HUES48 (cell line): ENCODE measurements around the gene NEDD4.
"Not testable (repeated sequence)": the region's sequence is repeated elsewhere in the genome, so short reads cannot be mapped to it uniquely, and the experiment has no call there.

Experiments
- H3K27ac ChIP-seq: one replicate; pipeline ENCODE4 v1.7.0; 2013; ENCODE audit warnings: low read depth, low read length, inconsistent platforms
- H3K27me3 ChIP-seq: 2 replicates; pipeline ENCODE4 v1.6.1; 2013; ENCODE audit warnings: mild to moderate bottlenecking, low read length; ENCODE audit not compliant: control insufficient read depth, insufficient read depth
- H3K36me3 ChIP-seq: 2 replicates; pipeline ENCODE4 v1.6.1; 2013; ENCODE audit warnings: low read length; ENCODE audit not compliant: control insufficient read depth, insufficient read depth
- H3K4me1 ChIP-seq: 2 replicates; pipeline ENCODE4 v1.6.1; 2013; ENCODE audit warnings: mild to moderate bottlenecking, low read length; ENCODE audit not compliant: control insufficient read depth, insufficient read depth
- H3K4me3 ChIP-seq: 2 replicates; pipeline ENCODE4 v1.5.1; 2013; ENCODE audit warnings: mild to moderate bottlenecking, low read depth, low read length
- H3K9ac ChIP-seq: 2 replicates; pipeline ENCODE4 v1.6.1; 2013; ENCODE audit warnings: mild to moderate bottlenecking, low read depth, low read length, moderate library complexity
- H3K9me3 ChIP-seq: 2 replicates; pipeline ENCODE4 v1.6.1; 2013; ENCODE audit warnings: low read length; ENCODE audit not compliant: control insufficient read depth, insufficient read depth

The NEDD4 gene

DNA sequence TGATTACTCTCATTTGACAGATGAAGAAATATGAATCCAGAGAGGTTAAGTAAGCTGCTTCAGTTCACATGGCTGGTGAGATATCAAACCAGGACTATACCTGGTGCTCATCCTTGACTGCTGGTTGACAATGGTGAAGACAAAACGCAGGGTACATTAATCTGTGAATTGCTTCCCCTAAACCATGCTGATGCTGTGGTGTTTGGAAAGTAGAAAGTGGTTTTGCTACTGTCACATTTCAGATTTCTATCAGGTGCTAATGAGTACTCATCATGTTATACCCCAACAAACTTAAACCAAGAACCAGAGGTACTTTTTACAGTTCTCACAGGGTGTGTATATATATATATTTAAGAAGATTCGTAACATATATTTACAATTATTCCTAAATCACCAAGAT lies 165.5 kb downstream of the NEDD4 start:
- no peak overlapping the region for H3K27ac ChIP-seq
- no peaks in the 10 kb centered on the region for H3K27me3 ChIP-seq

DNA sequence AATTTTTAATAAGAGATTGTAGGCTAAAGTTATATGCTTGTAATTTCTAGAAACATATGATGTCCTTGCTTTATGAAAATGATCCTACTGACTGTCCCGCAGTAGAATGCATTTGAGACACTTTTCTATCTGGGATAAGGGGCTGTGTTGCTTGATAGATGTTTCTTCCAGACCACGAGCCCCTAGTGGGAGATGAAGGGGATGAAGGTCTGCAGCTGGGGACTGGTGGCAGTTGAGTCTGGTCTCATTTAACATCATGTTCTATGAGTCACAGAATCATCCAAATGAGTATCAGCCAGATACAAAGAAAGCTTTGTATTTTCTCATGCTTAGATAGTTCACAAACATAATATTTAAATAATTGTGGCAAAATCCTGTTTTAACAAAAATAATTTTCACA lies 166.2 kb downstream of the NEDD4 start:
- Histone ChIP-seq H3K9ac (no peak overlapping the region), H3K27me3 (no peaks in the 10 kb centered on the region), H3K4me3 (no peak overlapping the region), H3K9me3 (no peaks in the 10 kb centered on the region), H3K4me1 (no peaks in the 10 kb centered on the region), H3K36me3 (no peaks in the 10 kb centered on the region), H3K27ac (no peak overlapping the region)

More for the DNA sequence above, 165.5 kb downstream of the NEDD4 start:
- Histone ChIP-seq H3K36me3 (no peaks in the 10 kb centered on the region), H3K4me3 (no peak overlapping the region), H3K9me3 (no peaks in the 10 kb centered on the region), H3K4me1 (no peaks in the 10 kb centered on the region), H3K9ac (no peak overlapping the region)

DNA sequence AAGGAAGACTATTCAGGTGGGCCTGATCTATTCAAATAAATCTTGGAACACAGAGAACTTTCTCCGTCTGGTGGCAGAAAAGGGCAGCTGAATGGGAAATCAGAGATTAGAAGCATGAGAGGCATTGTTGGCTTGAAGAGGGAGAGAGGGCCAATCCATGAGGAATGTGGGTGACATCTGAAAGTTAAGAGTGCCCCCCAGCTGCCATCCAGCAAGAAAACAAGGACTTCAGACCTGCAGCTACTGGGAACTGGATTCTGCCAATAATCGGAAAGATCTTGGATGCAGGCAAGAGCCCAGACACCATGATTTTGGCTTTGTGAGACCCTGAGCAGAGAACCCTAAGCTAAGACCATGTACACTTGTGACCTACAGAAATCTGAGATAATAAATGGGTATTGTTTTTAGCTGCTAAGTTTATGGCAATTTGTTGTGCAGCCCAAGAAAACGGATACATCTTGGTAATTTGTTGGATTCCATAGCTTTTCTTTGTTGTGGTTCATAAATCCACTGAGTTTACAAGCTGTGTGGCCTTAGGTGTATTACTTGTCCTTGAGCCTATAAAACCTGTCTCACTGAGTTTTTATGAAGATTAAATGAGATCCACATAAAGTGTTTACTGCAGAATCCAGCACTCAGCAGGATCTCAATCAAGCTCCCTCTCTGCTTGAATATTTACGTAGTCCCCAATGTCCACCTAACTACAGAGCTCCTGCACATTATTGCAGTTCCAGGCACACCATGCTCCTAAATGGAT lies 168.4 kb downstream of the NEDD4 start:
- Histone ChIP-seq H3K36me3 (no peaks in the 10 kb centered on the region), H3K27me3 (no peaks in the 10 kb centered on the region), H3K27ac (no peak overlapping the region), H3K4me3 (no peak overlapping the region), H3K4me1 (no peaks in the 10 kb centered on the region), H3K9ac (no peak overlapping the region), H3K9me3 (no peaks in the 10 kb centered on the region)

GRCh38 chr15:55823699-55824340 lies 169.6 kb downstream of the NEDD4 start:
- H3K9me3 ChIP-seq = no peaks in the 10 kb centered on the region
- H3K4me3 ChIP-seq = no peak overlapping the region
- H3K36me3 ChIP-seq = no peaks in the 10 kb centered on the region
- no peak overlapping the region for H3K27ac ChIP-seq
- no peaks in the 10 kb centered on the region for H3K4me1 ChIP-seq
- H3K9ac ChIP-seq = no peak overlapping the region
- H3K27me3 ChIP-seq = no peaks in the 10 kb centered on the region

DNA sequence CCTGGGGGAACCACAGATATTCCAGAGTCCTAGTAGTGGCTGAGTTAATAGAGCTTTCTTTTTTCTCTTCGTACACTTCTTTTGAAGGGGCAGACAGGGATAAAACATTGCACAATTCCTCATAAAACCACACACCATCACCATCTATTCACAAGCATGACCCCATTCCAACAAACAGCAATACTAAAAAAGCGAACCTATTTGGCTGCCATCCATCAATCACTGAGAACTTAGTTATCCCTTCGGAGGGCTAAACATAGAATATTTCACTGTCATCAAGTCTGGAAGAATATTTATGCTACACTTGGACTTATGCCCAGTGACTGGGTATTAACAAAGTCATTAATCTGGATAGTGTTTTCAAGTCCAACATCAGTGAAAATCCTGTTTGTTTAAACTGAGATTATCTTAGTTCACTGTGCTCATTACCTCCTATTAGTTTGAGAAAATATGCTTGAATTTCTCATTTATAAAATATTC lies 170.2 kb downstream of the NEDD4 start:
- no peak overlapping the region for H3K4me3 ChIP-seq
- H3K9ac ChIP-seq = no peak overlapping the region
- H3K36me3 ChIP-seq = no peaks in the 10 kb centered on the region
- H3K9me3 ChIP-seq = no peaks in the 10 kb centered on the region
- H3K27me3 ChIP-seq = no peaks in the 10 kb centered on the region
- no peaks in the 10 kb centered on the region for H3K4me1 ChIP-seq
- no peak overlapping the region for H3K27ac ChIP-seq

GRCh38 chr15:55821740-55822139 lies 171.7 kb downstream of the NEDD4 start:
- H3K36me3 ChIP-seq, H3K9me3 ChIP-seq, H3K4me1 ChIP-seq, H3K4me3 ChIP-seq, H3K27me3 ChIP-seq, H3K27ac ChIP-seq, H3K9ac ChIP-seq: not testable (repeated sequence)

DNA sequence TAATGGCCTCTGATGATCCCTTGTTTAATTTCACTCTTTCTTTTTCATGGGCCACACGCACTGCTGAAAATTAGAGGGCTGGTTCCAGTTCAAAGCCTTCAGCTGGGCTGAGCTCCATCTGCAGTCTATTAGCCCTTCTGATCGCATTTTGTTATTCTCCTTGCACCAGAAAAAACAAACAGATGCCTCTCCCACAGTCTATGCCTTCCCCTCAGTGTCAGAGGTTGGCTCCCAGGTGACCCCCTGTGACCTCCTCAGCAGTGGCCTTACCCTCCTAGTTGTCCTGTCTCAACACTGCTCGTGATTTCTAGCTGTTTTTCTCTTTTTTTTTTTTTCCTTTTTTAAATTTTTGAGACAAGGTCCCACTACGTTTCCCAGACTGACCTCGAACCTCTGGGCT lies 173.4 kb downstream of the NEDD4 start:
- no peak overlapping the region for H3K27ac ChIP-seq

DNA sequence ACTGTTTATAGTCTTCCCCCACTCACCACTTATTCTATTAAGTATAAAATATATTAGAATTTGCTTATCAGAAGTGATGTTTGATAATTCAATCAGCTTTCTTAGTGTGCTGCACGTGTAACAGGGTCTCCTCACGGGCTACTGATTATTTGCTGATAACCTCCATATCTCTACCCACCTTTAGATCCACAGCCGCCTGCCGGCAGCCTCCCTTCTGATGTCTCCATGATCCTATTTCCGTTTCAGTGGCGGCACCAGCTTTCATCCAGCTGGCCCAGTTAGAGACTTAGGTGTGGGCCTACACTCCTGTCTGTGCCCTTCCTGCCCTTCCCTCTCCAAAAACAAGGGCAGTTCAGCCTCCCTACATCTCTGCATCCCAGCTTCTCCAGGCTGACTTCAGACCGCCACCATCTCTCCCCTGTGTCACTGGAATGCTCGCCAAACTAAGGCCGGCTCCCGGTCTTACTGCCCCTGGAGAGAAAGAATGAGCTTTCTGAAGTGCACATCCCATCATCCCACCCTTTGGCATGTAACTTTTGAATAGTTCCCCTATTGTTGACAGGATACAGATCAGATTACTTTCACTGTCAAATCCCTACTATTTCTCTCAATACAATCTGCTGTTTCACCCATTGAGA lies 173.9 kb downstream of the NEDD4 start:
- no peaks in the 10 kb centered on the region for H3K4me1 ChIP-seq
- no peaks in the 10 kb centered on the region for H3K9me3 ChIP-seq
- no peaks in the 10 kb centered on the region for H3K36me3 ChIP-seq
- H3K27ac ChIP-seq = no peak overlapping the region
- no peak overlapping the region for H3K9ac ChIP-seq
- no peak overlapping the region for H3K4me3 ChIP-seq
- H3K27me3 ChIP-seq = no peaks in the 10 kb centered on the region

More for the DNA sequence above, 173.4 kb downstream of the NEDD4 start:
- Histone ChIP-seq H3K4me1 (no peaks in the 10 kb centered on the region), H3K9ac (no peak overlapping the region), H3K9me3 (no peaks in the 10 kb centered on the region), H3K4me3 (no peak overlapping the region), H3K27me3 (no peaks in the 10 kb centered on the region), H3K36me3 (no peaks in the 10 kb centered on the region)

GRCh38 chr15:55816017-55816416 lies 177.4 kb downstream of the NEDD4 start:
- Histone ChIP-seq H3K27me3 (no peaks in the 10 kb centered on the region), H3K9ac (no peak overlapping the region), H3K9me3 (no peaks in the 10 kb centered on the region), H3K4me1 (no peaks in the 10 kb centered on the region), H3K27ac (no peak overlapping the region), H3K36me3 (no peaks in the 10 kb centered on the region), H3K4me3 (no peak overlapping the region)

DNA sequence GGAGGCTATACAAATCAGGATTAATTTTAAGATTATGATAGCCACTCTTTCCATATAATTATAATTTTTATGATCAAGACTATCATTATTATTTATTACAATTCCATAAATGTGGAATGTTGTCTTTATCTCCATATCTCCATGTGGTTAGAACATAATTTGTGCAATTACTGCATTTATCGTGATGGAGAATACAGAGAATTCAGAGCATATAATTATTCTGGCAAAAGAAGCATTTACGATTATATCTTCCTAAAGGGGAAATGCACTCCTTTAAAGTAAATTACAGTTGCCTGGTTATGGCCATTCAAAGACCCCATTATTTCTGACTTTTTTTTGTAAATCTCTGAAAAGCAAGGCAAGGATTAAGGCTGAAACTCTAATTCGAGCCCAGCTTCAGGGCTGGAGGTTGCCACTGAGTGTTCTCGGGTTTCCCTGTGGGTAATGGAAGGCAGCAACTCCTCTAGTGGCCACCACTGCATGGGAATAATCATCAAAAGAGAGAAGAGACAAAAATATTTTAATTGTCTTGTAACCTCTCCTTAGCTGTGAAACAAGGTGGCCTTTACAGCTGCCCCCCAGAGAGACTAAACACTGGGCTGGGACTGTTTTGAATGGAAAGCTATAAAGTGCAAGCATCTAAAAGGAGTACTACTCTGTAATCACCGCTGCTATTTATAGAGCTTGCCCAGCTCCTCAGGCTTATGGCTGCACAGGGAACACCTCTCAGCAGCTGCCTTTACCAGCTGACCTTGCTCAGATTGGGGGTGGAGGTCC lies 190.6 kb downstream of the NEDD4 start:
- Histone ChIP-seq H3K36me3 (no peaks in the 10 kb centered on the region), H3K27ac (no peak overlapping the region), H3K9me3 (no peaks in the 10 kb centered on the region), H3K9ac (no peak overlapping the region), H3K4me1 (peaks cover 10% of the 10 kb centered on the region), H3K27me3 (no peaks in the 10 kb centered on the region), H3K4me3 (no peak overlapping the region)
